Activated CD8-positive, alpha-beta memory T cell treated with anti-CD3 and anti-CD28 coated beads, Interleukin-2, amount 50 U/mL, for 4 hours (primary cell): ENCODE measurements around the gene SLC12A7.

Source experiments
- DNase-seq: peaks from one replicate; pipeline ENCODE4 v3.0.0-alpha.2; 2020

The SLC12A7 gene

GRCh38 chr5:1124205-1125029 is 12.6 kb upstream of the SLC12A7 start:
- DNase-seq, result no peak

GRCh38 chr5:1123418-1124147 is 11.7 kb upstream of the SLC12A7 start:
- no peak for DNase-seq

DNA sequence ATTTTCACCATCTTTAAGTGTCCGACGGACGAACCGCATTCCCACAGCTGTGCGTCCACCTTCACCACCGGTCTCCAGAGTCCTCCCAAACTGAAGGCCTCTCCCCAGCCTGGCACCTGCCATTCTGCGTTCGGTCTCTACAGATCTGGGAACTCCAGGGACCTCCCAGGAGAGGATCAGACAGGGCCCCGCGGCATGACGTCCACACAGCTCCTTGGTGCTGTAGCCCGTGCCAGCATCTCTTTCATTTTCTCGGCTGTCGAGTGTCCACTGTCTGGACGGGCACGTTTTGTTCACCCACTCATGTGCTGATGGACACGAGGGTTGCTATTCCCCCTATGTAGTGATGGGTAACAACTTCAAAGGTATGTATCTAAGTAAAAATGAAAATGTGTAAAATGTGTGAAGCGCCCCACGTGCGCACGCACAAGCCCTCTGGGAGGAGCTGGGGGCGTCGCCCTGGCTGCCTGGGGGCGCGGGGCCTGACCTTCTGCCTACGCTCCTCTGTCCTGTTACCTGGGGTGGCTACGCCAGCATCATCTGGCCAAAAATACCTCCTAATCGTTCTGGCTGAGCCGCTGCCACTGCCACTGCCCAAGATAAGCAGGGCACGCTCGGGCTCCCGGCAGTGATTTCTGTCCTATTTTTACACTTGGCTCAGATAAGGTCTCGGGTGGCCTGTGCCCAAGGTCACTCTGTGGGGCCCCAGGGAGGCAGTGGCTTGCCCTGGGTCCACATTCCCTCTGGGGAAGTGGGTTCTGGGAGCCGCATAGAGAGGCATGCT is 10.8 kb upstream of the SLC12A7 start:
- DNase-seq, result no peak

- DNase-seq, result no peak
Measured at GRCh38 chr5:1121891-1122290, 10.0 kb upstream of the SLC12A7 start.

GRCh38 chr5:1121044-1121443 is 9.2 kb upstream of the SLC12A7 start:
- DNase-seq, result no peak

- no peak for DNase-seq
Measured at GRCh38 chr5:1120236-1120999, 8.6 kb upstream of the SLC12A7 start.

DNA sequence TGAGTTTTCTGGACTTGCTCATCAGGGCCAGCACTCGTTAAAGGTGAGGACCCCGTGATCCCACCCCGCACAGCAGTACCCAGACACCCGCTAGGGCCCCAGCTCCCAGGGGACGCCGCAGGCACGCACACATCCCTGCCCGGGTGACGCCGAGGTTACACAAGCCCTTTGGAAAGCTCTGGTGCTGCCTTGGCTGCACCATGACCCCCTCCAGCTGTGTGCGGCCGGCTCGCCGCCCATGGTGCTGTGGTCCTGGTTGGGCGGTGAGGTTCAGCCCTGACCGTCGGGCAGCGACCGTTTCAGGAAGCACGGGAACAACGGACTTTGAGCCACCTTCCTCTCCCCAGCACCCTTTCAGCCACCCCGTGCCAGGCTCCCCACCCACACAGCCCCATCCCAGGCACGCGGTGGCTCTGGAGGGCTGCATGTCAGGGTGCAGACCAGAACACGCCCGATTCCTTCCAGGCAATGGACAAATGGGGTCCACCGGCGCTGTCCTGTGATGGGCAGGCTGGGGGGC is 7.5 kb upstream of the SLC12A7 start:
- DNase-seq, result no peak

- DNase-seq, result peak; percentile 50
Measured at GRCh38 chr5:1118738-1119137, 6.9 kb upstream of the SLC12A7 start.

- no peak for DNase-seq
Measured at GRCh38 chr5:1118231-1118698, 6.4 kb upstream of the SLC12A7 start.

GRCh38 chr5:1116977-1117376 is 5.1 kb upstream of the SLC12A7 start:
- DNase-seq, result no peak

- no peak for DNase-seq
Measured at GRCh38 chr5:1116109-1116740, 4.4 kb upstream of the SLC12A7 start.

- DNase-seq, result no peak
Measured at GRCh38 chr5:1115123-1115815, 3.4 kb upstream of the SLC12A7 start.

DNA sequence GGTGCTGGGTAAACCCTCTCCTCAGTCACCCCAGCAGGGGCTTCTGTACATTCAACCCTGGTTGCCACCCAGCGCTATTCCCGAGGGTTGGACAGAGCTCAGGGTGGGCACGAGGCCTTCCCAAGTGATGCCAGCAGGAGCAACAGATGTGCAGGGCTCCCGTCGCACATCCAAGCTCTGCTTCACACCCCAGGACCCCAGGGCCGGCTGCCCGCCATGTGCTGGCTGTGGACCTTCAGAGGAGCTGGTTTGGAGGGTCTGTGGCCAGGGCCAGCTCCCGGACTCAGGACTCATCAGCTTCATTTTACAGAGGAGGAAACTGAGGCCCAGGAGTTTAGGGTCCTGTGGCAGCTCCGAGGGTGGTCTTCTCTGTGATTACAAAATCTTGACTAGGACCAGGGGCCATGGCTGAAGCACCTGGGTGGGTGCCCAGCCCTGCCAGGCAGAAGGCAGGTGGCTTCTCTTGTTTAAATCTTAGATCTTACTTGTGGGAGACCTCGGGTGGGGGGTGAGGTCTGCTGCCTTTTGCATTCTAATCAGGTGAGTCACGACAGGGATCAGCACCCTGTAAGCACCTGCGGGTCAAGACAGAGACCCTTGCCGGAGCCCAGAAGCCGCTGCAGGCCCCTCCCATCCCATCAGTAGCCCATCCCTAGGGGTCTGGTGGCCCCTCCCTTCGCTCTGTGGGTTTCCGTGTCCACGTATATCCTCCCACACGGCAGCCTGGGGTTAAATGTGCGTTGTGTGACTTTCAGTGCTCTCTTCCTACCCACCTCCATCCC is 2.1 kb upstream of the SLC12A7 start:
- no peak for DNase-seq

DNA sequence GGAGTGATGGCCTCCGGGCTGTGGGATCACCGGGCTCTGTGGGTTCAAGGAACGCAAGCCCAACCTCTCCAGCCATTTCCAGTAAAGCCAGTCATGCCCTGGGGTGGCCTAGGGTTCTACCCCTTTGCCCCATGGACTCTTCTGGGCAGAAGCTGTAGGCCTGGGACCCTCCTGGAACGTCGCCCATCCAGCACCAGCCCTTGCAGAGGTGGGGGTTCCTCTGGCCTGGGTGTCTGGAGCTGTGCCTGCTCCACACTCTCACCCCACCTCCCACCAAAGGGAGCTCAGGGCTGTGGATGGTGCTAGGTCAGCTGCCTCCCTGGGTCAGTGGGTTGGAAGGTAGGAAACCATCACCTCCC is 1.4 kb upstream of the SLC12A7 start:
- DNase-seq, result no peak

GRCh38 chr5:1112596-1113331 is 901 bp upstream of the SLC12A7 start:
- no peak for DNase-seq

DNA sequence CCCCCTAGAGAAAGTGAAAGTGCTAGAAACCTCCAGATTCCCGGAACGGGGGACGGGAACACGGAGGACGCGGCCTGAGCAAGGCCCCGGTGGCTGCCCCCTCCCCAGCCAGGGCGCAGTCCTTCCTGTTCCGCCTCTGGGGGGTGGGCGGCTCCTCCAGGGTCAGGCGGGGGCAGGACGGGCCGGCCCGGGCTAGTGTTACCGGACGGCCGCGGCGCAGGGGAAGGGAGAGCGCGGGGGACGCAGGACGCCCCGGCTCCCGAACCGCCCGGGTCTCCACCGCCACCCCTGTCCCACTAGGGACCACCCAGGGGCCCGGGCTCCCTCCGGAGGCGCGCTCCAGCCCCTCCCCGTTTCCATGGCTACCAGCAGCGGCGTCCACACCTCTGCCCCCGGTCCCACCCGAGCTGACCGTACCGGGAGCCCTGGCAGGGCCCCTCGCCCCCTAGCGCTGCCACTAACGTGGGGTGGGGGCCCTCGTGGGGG is 579 bp downstream of the SLC12A7 start:
- DNase-seq, result no peak

DNA sequence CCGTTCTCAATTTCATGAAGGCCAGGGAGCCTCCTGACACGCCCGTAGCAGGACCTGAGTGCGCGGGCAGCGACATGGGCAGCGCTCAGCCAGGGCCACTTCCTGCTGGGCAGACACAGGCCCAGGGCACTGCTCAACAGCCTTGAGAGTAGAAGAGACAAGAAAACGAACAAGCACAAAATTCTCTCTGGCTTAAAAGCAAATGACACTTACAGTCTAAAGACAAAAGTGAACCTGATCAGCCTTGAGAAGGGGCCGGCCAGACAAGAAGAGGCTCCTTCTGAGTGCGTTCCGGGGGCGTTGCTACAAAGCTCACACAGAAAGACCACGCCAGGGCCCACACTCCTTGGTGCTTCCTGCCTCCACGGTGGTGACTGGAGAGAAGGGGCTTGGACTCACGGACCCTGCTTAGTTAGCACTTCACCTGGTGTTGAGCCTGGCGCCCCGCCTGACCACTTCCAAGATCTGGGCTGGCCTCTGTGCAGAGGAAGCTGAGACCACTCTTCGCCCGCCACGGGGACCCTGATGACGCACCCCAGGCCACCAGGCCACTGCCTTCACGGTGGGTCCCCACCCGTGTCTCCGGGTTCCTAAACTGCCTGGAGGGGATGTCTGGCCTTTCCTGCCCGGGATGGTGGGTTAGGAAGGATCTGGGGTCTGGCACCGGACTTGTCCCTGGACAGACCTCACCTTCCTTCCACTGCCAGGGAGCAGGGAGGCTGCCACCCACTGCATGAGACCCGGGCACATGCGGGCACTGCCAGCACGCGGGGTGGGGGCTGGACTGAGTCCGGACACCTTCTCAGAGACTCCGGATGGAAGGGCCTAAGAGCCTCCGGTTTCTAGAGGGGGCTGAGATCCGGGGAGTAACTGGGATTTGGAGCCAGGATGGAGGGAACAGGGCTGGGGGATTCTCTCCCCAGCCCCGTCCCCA is 1.3 kb downstream of the SLC12A7 start:
- no peak for DNase-seq

DNA sequence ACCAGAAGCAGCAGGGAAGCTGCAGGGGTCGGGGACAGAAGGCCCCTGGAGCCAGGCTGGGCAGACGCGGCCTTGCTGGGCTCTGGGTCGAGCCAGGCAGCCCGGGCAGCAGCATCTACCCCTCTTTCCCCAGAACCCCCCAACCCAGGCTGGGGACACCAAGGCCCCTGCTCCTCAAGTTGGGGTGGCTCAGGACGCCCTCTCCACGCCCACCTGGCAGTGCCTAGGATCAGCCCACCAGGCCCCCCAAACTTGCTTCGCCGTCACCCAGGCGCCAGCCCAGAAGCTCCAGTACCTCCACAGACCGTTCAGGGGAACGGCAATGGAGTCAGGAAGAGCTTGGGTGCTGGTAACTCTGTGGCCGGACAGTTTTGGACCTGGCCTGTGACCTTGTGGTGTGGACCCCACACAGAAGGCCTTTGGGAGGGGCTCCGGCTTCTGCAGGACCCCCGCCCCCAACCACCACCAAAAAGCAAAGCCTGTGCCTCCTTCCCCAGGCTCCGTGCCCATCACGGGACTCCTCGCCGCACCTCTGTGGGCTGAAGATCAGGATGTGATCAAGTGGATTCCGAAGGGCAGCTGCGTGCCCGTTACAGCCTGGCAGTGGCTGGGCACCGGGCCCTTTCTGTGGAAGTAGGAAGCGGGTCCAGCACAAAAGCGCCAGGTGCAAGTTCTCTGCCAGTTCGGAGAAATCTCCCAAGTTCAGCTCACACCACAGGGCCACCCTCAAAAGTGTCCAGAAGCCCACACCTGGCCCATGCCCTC is 2.1 kb downstream of the SLC12A7 start:
- no peak for DNase-seq
